Adrenal gland (tissue), 5 donors: ENCODE results near the gene HEPACAM.

ENCODE experiments used
- CTCF ChIP-seq, 6 experiments: fragments of 450-650 bp in 4 of 6; fragments of 200-600 bp in 2 of 6; sonication (generic) in 1 of 6; IDR thresholded peaks; 1 replicate in 5 of 6; 2 replicates in 1 of 6; pipeline versions ENCODE4 v1.5.1 to v1.8.0; 2016 to 2021; ENCODE audit warnings: antibody characterized with exemption in 6 of 6, mild to moderate bottlenecking in 2 of 6, moderate library complexity in 1 of 6
- POLR2A ChIP-seq, 2 donors: fragments of 450-650 bp; IDR thresholded peaks; one replicate each; pipeline ENCODE4 v1.6.1; 2017; ENCODE audit warnings: antibody characterized with exemption in 2 of 2, mild to moderate bottlenecking in 2 of 2, moderate library complexity in 1 of 2
- donor health status: DM: no; HTN: no; CAD: no.

GRCh38 chr11:124876818-124877630, 58.8 kb downstream of the HEPACAM start:
- TF ChIP-seq CTCF (IDR thresholded peaks at IDR 0.05) (no peak), POLR2A (IDR thresholded peaks at IDR 0.05) (no peak)
